ENCODE data around the gene ZDHHC3. TPM values are rescaled to one million over a fixed set of nuclear protein-coding genes. Genes with fewer than 3 reads are reported as not detected.

ZDHHC3 gene
- total RNA-seq, 2 donors from 2014 or later: 63.7 to 69.7 TPM

GRCh38 chr3:44970926-44971490 is 5.0 kb downstream of the ZDHHC3 start:
- Histone ChIP-seq H3K27me3 (ENCODE audit: control insufficient read depth, insufficient read depth, low read length, poor library complexity, severe bottlenecking) (no peaks in the 10 kb centered on the region), H3K9ac (ENCODE audit: extremely low read depth, low read length, poor library complexity, severe bottlenecking) (no peak overlapping the region), H3K9me3 (ENCODE audit: control insufficient read depth, low read length) (no peaks in the 10 kb centered on the region), H3K4me3 (ENCODE audit: low read length) (no peak overlapping the region), H3K27ac (ENCODE audit: low read depth, low read length) (no peak overlapping the region), H3K36me3 (ENCODE audit: control insufficient read depth, insufficient read depth, low read length) (no peaks in the 10 kb centered on the region), H3K4me1 (ENCODE audit: control insufficient read depth, insufficient read depth, low read length) (no peaks in the 10 kb centered on the region)
- DNase-seq: no peak
- no peaks in the 10 kb centered on the region for H3K9me3 Mint-ChIP-seq
- H3K36me3 Mint-ChIP-seq (ENCODE audit: low read depth): no peaks in the 10 kb centered on the region
- peaks cover 11% of the 10 kb centered on the region for H3K4me1 Mint-ChIP-seq
- WGBS, 2 experiments (ENCODE audit: insufficient coverage in 1 of 2, insufficient read length in 1 of 2): 89 to 90% methylated on average over 2 to 3 of the region's 3 CpGs
- no peak overlapping the region for H3K4me3 Mint-ChIP-seq
- TF ChIP-seq CTCF (conservative IDR thresholded peaks at IDR 0.05): no peak
- H3K27me3 Mint-ChIP-seq (ENCODE audit: insufficient read depth): no peaks in the 10 kb centered on the region
- no peak overlapping the region for H3K27ac Mint-ChIP-seq

GRCh38 chr3:44969828-44970179 is 6.2 kb downstream of the ZDHHC3 start:
- H3K9ac ChIP-seq (ENCODE audit: extremely low read depth, low read length, poor library complexity, severe bottlenecking): no peak overlapping the region
- H3K4me1 ChIP-seq (ENCODE audit: control insufficient read depth, insufficient read depth, low read length): no peaks in the 10 kb centered on the region
- Mint-ChIP-seq H3K27me3 (ENCODE audit: insufficient read depth) (no peaks in the 10 kb centered on the region), H3K9me3 (no peaks in the 10 kb centered on the region), H3K4me1 (peaks cover 13% of the 10 kb centered on the region), H3K36me3 (ENCODE audit: low read depth) (no peaks in the 10 kb centered on the region), H3K27ac (no peak overlapping the region), H3K4me3 (no peak overlapping the region)
- H3K4me3 ChIP-seq (ENCODE audit: low read length): no peak overlapping the region
- no peaks in the 10 kb centered on the region for H3K9me3 ChIP-seq (ENCODE audit: control insufficient read depth, low read length)
- no peak overlapping the region for H3K27ac ChIP-seq (ENCODE audit: low read depth, low read length)
- no peaks in the 10 kb centered on the region for H3K27me3 ChIP-seq (ENCODE audit: control insufficient read depth, insufficient read depth, low read length, poor library complexity, severe bottlenecking)
- TF ChIP-seq CTCF (conservative IDR thresholded peaks at IDR 0.05): no peak
- no peaks in the 10 kb centered on the region for H3K36me3 ChIP-seq (ENCODE audit: control insufficient read depth, insufficient read depth, low read length)
- no peak for DNase-seq
- 76 to 94% methylated on average over 2 of the region's 2 CpGs for WGBS, 2 experiments (ENCODE audit: insufficient coverage in 1 of 2, insufficient read length in 1 of 2)

GRCh38 chr3:44969154-44969827 is 6.7 kb downstream of the ZDHHC3 start:
- no peak overlapping the region for H3K27ac Mint-ChIP-seq
- no peaks in the 10 kb centered on the region for H3K27me3 Mint-ChIP-seq (ENCODE audit: insufficient read depth)
- no peaks in the 10 kb centered on the region for H3K36me3 Mint-ChIP-seq (ENCODE audit: low read depth)
- no peaks in the 10 kb centered on the region for H3K4me1 ChIP-seq (ENCODE audit: control insufficient read depth, insufficient read depth, low read length)
- no peak overlapping the region for H3K4me3 ChIP-seq (ENCODE audit: low read length)
- TF ChIP-seq CTCF (conservative IDR thresholded peaks at IDR 0.05): no peak
- no peak overlapping the region for H3K4me3 Mint-ChIP-seq
- H3K9me3 Mint-ChIP-seq: no peaks in the 10 kb centered on the region
- H3K9me3 ChIP-seq (ENCODE audit: control insufficient read depth, low read length): no peaks in the 10 kb centered on the region
- H3K27me3 ChIP-seq (ENCODE audit: control insufficient read depth, insufficient read depth, low read length, poor library complexity, severe bottlenecking): no peaks in the 10 kb centered on the region
- H3K36me3 ChIP-seq (ENCODE audit: control insufficient read depth, insufficient read depth, low read length): no peaks in the 10 kb centered on the region
- H3K9ac ChIP-seq (ENCODE audit: extremely low read depth, low read length, poor library complexity, severe bottlenecking): no peak overlapping the region
- no peak overlapping the region for H3K27ac ChIP-seq (ENCODE audit: low read depth, low read length)
- no peak for DNase-seq
- 83 to 88% methylated on average over 1 to 5 of the region's 5 CpGs for WGBS, 2 experiments (ENCODE audit: insufficient coverage in 1 of 2, insufficient read length in 1 of 2)
- H3K4me1 Mint-ChIP-seq: peaks cover 9% of the 10 kb centered on the region

All from endodermal cell (in vitro differentiated cells).